IMR-90 (cell line): ENCODE data around the gene PTPRU. TPM values are rescaled to one million over a fixed set of nuclear protein-coding genes. Genes with fewer than 3 reads are reported as not detected.
A peak's percentile ranks its signal among the peaks of the same experiment; 100 is the strongest.

Experiments used
- ATAC-seq: fragments of 200-7000 bp; cut with Tn5 transposase; 2 replicates; pipeline ENCODE4 v1.9.1; 2020; ENCODE audit warnings: low read depth, mild to moderate bottlenecking, moderate library complexity
- BruUV-seq: library from RNA; stranded (reverse); fragments of 400-500 nt; replicated peaks from 2 replicates; lab custom pipeline; 2021; lab: Mats Ljungman, UMichigan
- CTCF ChIA-PET: fragments of 300-600 bp; formaldehyde crosslinking; extraction: SDS; loops from one replicate; lab custom pipeline; 2021; ENCODE audit warnings: antibody characterized with exemption; lab: Yijun Ruan, JAX
- POLR2A ChIA-PET: fragments of 300-600 bp; sonication (Branson Sonifier 250); formaldehyde crosslinking; loops from one replicate; lab custom pipeline; 2022; ENCODE audit warnings: antibody characterized with exemption; ENCODE audit not compliant: unreplicated experiment; lab: Charles Lee
- DNase-seq: peaks from one replicate; pipeline ENCODE4 v3.0.0; 2013
- H2AFZ ChIP-seq: replicated peaks from 2 replicates; pipeline ENCODE3; 2013; ENCODE audit warnings: low read length, mild to moderate bottlenecking; ENCODE audit not compliant: poor library complexity
- H2AK5ac ChIP-seq: 2 replicates; pipeline ENCODE4 v1.6.1; 2013; ENCODE audit warnings: low read depth, low read length, inconsistent platforms
- H2AK9ac ChIP-seq: replicated peaks from 2 replicates; pipeline ENCODE3; 2013; ENCODE audit warnings: mild to moderate bottlenecking, low read depth, low read length, moderate library complexity; ENCODE audit not compliant: poor library complexity
- H2BK120ac ChIP-seq: 2 replicates; pipeline ENCODE4 v1.6.1; 2013; ENCODE audit warnings: low read depth, low read length, inconsistent platforms
- H2BK15ac ChIP-seq: 3 replicates; pipeline ENCODE4 v1.6.1; 2013; ENCODE audit warnings: low read depth, low read length, inconsistent platforms
- H2BK20ac ChIP-seq: 2 replicates; pipeline ENCODE4 v1.6.1; 2013; ENCODE audit warnings: low read depth, mild to moderate bottlenecking, inconsistent platforms, low read length, moderate library complexity
- H2BK5ac ChIP-seq: 2 replicates; pipeline ENCODE4 v1.6.1; 2013; ENCODE audit warnings: mild to moderate bottlenecking, low read depth, low read length, inconsistent platforms; ENCODE audit not compliant: poor library complexity, severe bottlenecking
- H3K14ac ChIP-seq: replicated peaks from 2 replicates; pipeline ENCODE4 v1.6.1; 2013; ENCODE audit warnings: low read depth, low read length, inconsistent platforms
- H3K18ac ChIP-seq: 2 replicates; pipeline ENCODE4 v1.6.1; 2013; ENCODE audit warnings: low read depth, low read length, control low read depth
- H3K23ac ChIP-seq: 2 replicates; pipeline ENCODE4 v1.6.1; 2013; ENCODE audit warnings: low read depth, low read length, inconsistent platforms
- H3K27ac ChIP-seq: 2 replicates; pipeline ENCODE4 v1.5.1; 2013; ENCODE audit warnings: mild to moderate bottlenecking, control low read depth, low read length; ENCODE audit not compliant: insufficient read depth
- H3K27me3 ChIP-seq: 2 replicates; pipeline ENCODE4 v1.6.1; 2013; ENCODE audit warnings: low read length; ENCODE audit not compliant: control insufficient read depth, insufficient read depth
- H3K36me3 ChIP-seq: 2 replicates; pipeline ENCODE4 v1.6.1; 2013; ENCODE audit warnings: low read length, mixed read lengths; ENCODE audit not compliant: control insufficient read depth, insufficient read depth
- H3K4ac ChIP-seq: 2 replicates; pipeline ENCODE4 v1.6.1; 2013; ENCODE audit warnings: low read depth, low read length, inconsistent platforms
- H3K4me1 ChIP-seq: 2 replicates; pipeline ENCODE4 v1.6.1; 2013; ENCODE audit warnings: low read length, mixed read lengths; ENCODE audit not compliant: control insufficient read depth, insufficient read depth
- H3K4me2 ChIP-seq: 2 replicates; pipeline ENCODE4 v1.6.1; 2013; ENCODE audit warnings: low read depth, mild to moderate bottlenecking, control low read depth, low read length, moderate library complexity
- H3K4me3 ChIP-seq: 2 replicates; pipeline ENCODE4 v1.5.1; 2013; ENCODE audit warnings: low read depth, mild to moderate bottlenecking, control low read depth, low read length, moderate library complexity; ENCODE audit not compliant: insufficient read depth
- H3K56ac ChIP-seq: 2 replicates; pipeline ENCODE4 v1.6.1; 2013; ENCODE audit warnings: low read length, inconsistent platforms; ENCODE audit not compliant: insufficient read depth; ENCODE audit errors: extremely low read depth
- H3K79me1 ChIP-seq, 2 experiments: 2 replicates each; pipeline ENCODE4 v1.6.1; 2013; ENCODE audit warnings: low read length in 2 of 2, inconsistent platforms in 1 of 2, low read depth in 1 of 2
- H3K9ac ChIP-seq: 2 replicates; pipeline ENCODE4 v1.6.1; 2013; ENCODE audit warnings: low read depth, low read length, control low read depth
- H3K9me1 ChIP-seq: 2 replicates; pipeline ENCODE4 v1.6.1; 2013; ENCODE audit warnings: low read length, inconsistent platforms; ENCODE audit not compliant: insufficient read depth
- H3K9me3 ChIP-seq: 2 replicates; pipeline ENCODE4 v1.6.1; 2013; ENCODE audit warnings: low read length; ENCODE audit not compliant: control insufficient read depth, insufficient read depth
- H4K20me1 ChIP-seq: 2 replicates; pipeline ENCODE4 v1.6.1; 2013; ENCODE audit warnings: low read length, inconsistent platforms; ENCODE audit not compliant: insufficient read depth
- H4K5ac ChIP-seq: 2 replicates; pipeline ENCODE4 v1.6.1; 2013; ENCODE audit warnings: mild to moderate bottlenecking, low read depth, low read length, control low read depth
- H4K8ac ChIP-seq, 2 experiments: 2 replicates each; pipeline ENCODE4 v1.6.1; 2013; ENCODE audit warnings: low read depth in 2 of 2, low read length in 2 of 2, control low read depth in 1 of 2, inconsistent platforms in 1 of 2
- H4K91ac ChIP-seq: 2 replicates; pipeline ENCODE4 v1.6.1; 2013; ENCODE audit warnings: low read depth, low read length, inconsistent platforms; ENCODE audit not compliant: insufficient read depth
- CHD1 ChIP-seq: IDR thresholded peaks from 2 replicates; pipeline ENCODE4 v1.6.1; 2012; ENCODE audit warnings: low read depth, low read length, improper control_type of control experiment
- NFE2L2 ChIP-seq: fragments of 150-350 bp; IDR thresholded peaks from 2 replicates; pipeline ENCODE4 v1.6.1; 2016; ENCODE audit warnings: low read depth, mild to moderate bottlenecking, low read length
- RAD21 ChIP-seq: IDR thresholded peaks from 2 replicates; pipeline ENCODE4 v1.6.1; 2012; ENCODE audit warnings: low read length, improper control_type of control experiment
- RFX5 ChIP-seq: IDR thresholded peaks from 2 replicates; pipeline ENCODE4 v1.8.0; 2012; ENCODE audit warnings: low read depth, mild to moderate bottlenecking, low read length, moderate library complexity
- USF2 ChIP-seq: fragments of 150-350 bp; IDR thresholded peaks from 2 replicates; pipeline ENCODE4 v1.6.1; 2017; ENCODE audit warnings: mild to moderate bottlenecking, antibody characterized with exemption, low read length, low read depth
- WGBS, 2 experiments: methylation state at CpG; one replicate each; pipeline versions ENCODE4 v1.1.5 to v1.1.7; 2013; ENCODE audit warnings: missing lambda C conversion rate in 2 of 2; ENCODE audit not compliant: insufficient read length in 1 of 2; ENCODE audit errors: extremely low coverage in 2 of 2; 5-methylcytosine and 5-hydroxymethylcytosine counted together
- dilution Hi-C: fragments of 300-500 bp; cut with HindIII; formaldehyde crosslinking; loops from one replicate; pipeline ENCODE4 v1.14.3; 2018; ENCODE audit warnings: low sequenced_read_pairs; ENCODE audit not compliant: unreplicated experiment
- in situ Hi-C: fragments of 300-500 bp; cut with MboI; formaldehyde crosslinking; loops from 3 replicates; pipeline ENCODE4 v1.14.3; 2019; ENCODE audit warnings: low sequenced_read_pairs, inconsistent platforms, mixed read lengths
- intact Hi-C: fragments of 100-400 bp; cut with micrococcal nuclease; formaldehyde crosslinking; loops from 2 replicates; pipeline ENCODE4 v1.10.0; 2022
- polyA plus RNA-seq, 3 experiments: library from polyadenylated mRNA; depleted of rRNA; stranded (reverse); fragments of >200 nt; gene quantifications; 2 replicates each; pipeline ENCODE4 v1.2.3, GENCODE V29; 2012; ENCODE audit warnings: low replicate concordance in 1 of 3
- total RNA-seq: library from RNA; depleted of rRNA; stranded (reverse); fragments of >200 nt; gene quantifications from 2 replicates; pipeline ENCODE4 v1.2.3, GENCODE V29; 2012

The PTPRU gene
- total and polyA plus RNA-seq, 2 of the 4 experiments (the other 2 are of a cell fraction): 7.0 to 10.7 TPM

GRCh38 chr1:29200906-29201594 is 35.3 kb upstream of the PTPRU start (continued):
- TF ChIP-seq CHD1: no peak

- H4K91ac ChIP-seq: peak overlapping the region; percentile 83
- DNase-seq: no peak
- ChIA-PET CTCF (interaction anchor here (1.1 to 3.3 kb wide), 5 partner anchors 160 to 324 kb away, joined by 3 to 28 read pairs (median 8); no protein-coding TSS in a partner anchor), POLR2A (no interaction called here)
- 100% methylated on average over 2 of the region's 6 CpGs; no CpG with 5 or more reads in 1 of the 2 experiments for WGBS, 2 experiments
- 0 out of 2 replicates have a peak overlapping the region, but pooled peaks have one; percentile 0 for H3K9ac ChIP-seq
- no peak overlapping the region for H3K4me2 ChIP-seq
- no peaks in the 10 kb centered on the region for H3K9me3 ChIP-seq
- dilution Hi-C loops: no loop called here
- peaks cover 23% of the 10 kb centered on the region for H3K4me1 ChIP-seq
- H3K56ac ChIP-seq: no peak overlapping the region; the same call in 1 of the 2 replicates
- peaks cover 0 to 20% of the 10 kb centered on the region in 2 experiments; a peak in 2 of 4 replicates for H3K79me1 ChIP-seq
- H2AK9ac ChIP-seq: peak overlapping the region; percentile 67
- peak overlapping the region; percentile 86 for H3K14ac ChIP-seq
- peak overlapping the region; percentile 76 for H2BK5ac ChIP-seq
- peak overlapping the region; percentile 81; the same call in 2 of the 3 replicates for H2BK15ac ChIP-seq
- intact Hi-C loops: loop anchor here (1.0 to 5.0 kb wide), 3 partner anchors 77 to 417 kb away; no protein-coding TSS in a partner anchor
- ATAC-seq: no peak
- no TSS peak for BruUV-seq
- H4K5ac ChIP-seq: peak overlapping the region; percentile 42
- no peaks in the 10 kb centered on the region for H3K27me3 ChIP-seq
- peaks cover 6% of the 10 kb centered on the region for H4K20me1 ChIP-seq
- peak overlapping the region; percentile 72 for H3K18ac ChIP-seq
- peaks cover 12% of the 10 kb centered on the region for H3K36me3 ChIP-seq
- no peak overlapping the region for H3K4me3 ChIP-seq
- peak overlapping the region; percentile 73 to 88; a peak in 2 of 4 replicates for H4K8ac ChIP-seq
- peaks cover 24% of the 10 kb centered on the region for H3K9me1 ChIP-seq
- peak overlapping the region; percentile 86 for H2BK20ac ChIP-seq
- H2AK5ac ChIP-seq: peak overlapping the region; percentile 90
- H2BK120ac ChIP-seq: peak overlapping the region; percentile 83
- peak overlapping the region; percentile 73 for H2AFZ ChIP-seq
- peak overlapping the region; percentile 45 for H3K23ac ChIP-seq
- H3K27ac ChIP-seq: peak overlapping the region; percentile 85
- H3K4ac ChIP-seq: peak overlapping the region; percentile 90
- in situ Hi-C loops: loop anchor here (10.0 kb wide), 1 partner anchor 417 kb away; no protein-coding TSS in a partner anchor
- TF ChIP-seq NFE2L2 (peak; percentile 25; the same call in 1 of the 2 replicates), USF2 (no peak), RFX5 (no peak), RAD21 (no peak)
These were observed 34.7 kb upstream of the PTPRU start for GRCh38 chr1:29201595-29202051.
